ENCODE measurements around the gene SERF2. TPM values are rescaled to one million over a fixed set of nuclear protein-coding genes. Genes with fewer than 3 reads are reported as not detected.

SERF2 gene
- total and polyA plus RNA-seq, 2 of the 13 experiments (the other 11 are each of a cell fraction or from before 2014, with no cell fraction given) = 811 to 1,257 TPM

- no TSS peak for BruUV-seq (replicated peaks)
- in situ Hi-C loops (cut with HindIII; ENCODE audit: extremely low pct_ligation_motif_present, low pct_unique_long_range_greater_than_20kb) (no loop called here), intact Hi-C loops (cut with micrococcal nuclease; ENCODE audit: unreplicated experiment) (no loop called here)
- TF ChIP-seq POLR2A (IDR thresholded peaks at IDR 0.05; ENCODE audit: insufficient read depth in 1 of 2, low read depth in 2 of 2, low read length in 2 of 2) = peak in 1 of 2 experiments; percentile 51; a peak in 2 of 4 replicates
- peak; percentile 68; the same call in 1 of the 2 replicates for TF ChIP-seq MIER2 (CRISPR knock-in tag; IDR thresholded peaks at IDR 0.05)
- no peak for TF ChIP-seq TRIM24 (CRISPR knock-in tag; IDR thresholded peaks at IDR 0.05)
- TF ChIP-seq POLR2G (IDR thresholded peaks at IDR 0.05; ENCODE audit: low read depth, low read length) = 0 out of 2 replicates have a peak, but pooled peaks have one; percentile 8
- TF ChIP-seq REST (IDR thresholded peaks at IDR 0.05; ENCODE audit: borderline replicate concordance in 1 of 2, low read depth in 1 of 2, low read length in 2 of 2) = peak; percentile 1 to 83
- Histone ChIP-seq H3K79me2 (ENCODE audit: insufficient read depth, low read length) (peaks cover 26% of the 10 kb centered on the region), H3K9ac (ENCODE audit: insufficient read depth, low read depth, low read length) (peak overlapping the region; percentile 10; the same call in 1 of the 2 replicates), H3K4me1 (ENCODE audit: insufficient read depth, low read length) (peaks cover 60% of the 10 kb centered on the region), H3K4me3 (replicated peaks in 1 of 3; ENCODE audit: insufficient read depth in 1 of 3, low read depth in 2 of 3, low read length in 3 of 3) (0 out of 6 replicates have a peak overlapping the region, but pooled peaks of 1 of the 3 experiments have one; percentile 2), H3K9me3 (ENCODE audit: low read length) (no peaks in the 10 kb centered on the region), H2AFZ (ENCODE audit: low read length) (no peak overlapping the region), H3K36me3 (replicated peaks in 1 of 2; ENCODE audit: control insufficient read depth in 1 of 2, insufficient read depth in 2 of 2, low read length in 2 of 2) (peaks cover 8 to 35% of the 10 kb centered on the region in 2 experiments), H3K27ac (ENCODE audit: extremely low read length, insufficient read depth, low read length) (peak overlapping the region; percentile 23), H3K4me2 (ENCODE audit: low read depth, low read length) (peak overlapping the region; percentile 33; the same call in 1 of the 2 replicates), H4K20me1 (ENCODE audit: insufficient read depth, low read length) (peaks cover 28% of the 10 kb centered on the region), H3K27me3 (ENCODE audit: control insufficient read depth in 1 of 2, insufficient read depth in 2 of 2, low read length in 2 of 2) (no peaks in the 10 kb centered on the region; a peak in 1 of 5 replicates)
- ChIA-PET CTCF (ENCODE audit: low intra/inter-chr PET ratio, low total read pairs) (no interaction called here), POLR2A (interaction anchor here (1.3 to 5.2 kb wide), 2 partner anchors 18 to 30 kb away, joined by 5 to 34 read pairs; partner anchors contain the start of genes ELL3 and MFAP1)
- DNase-seq (ENCODE audit: low spot score) (no peak), ATAC-seq (no peak), FAIRE-seq (no peak)
- WGBS (ENCODE audit: low lambda C conversion rate) = 93% methylated on average over 9 of the region's 9 CpGs
These were observed 2.3 kb downstream of the SERF2 start for GRCh38 chr15:43794269-43795037.

Measured in HepG2 (cell line).